GM19328 (cell line): ENCODE results near the gene TSPAN5.

Source experiments
- ATAC-seq: cut with Tn5 transposase; IDR thresholded peaks from one replicate; pipeline ENCODE4 v1.9.1; 2021; ENCODE audit warnings: mild to moderate bottlenecking, moderate library complexity; ENCODE audit not compliant: unreplicated experiment

Gene TSPAN5

GRCh38 chr4:98522062-98522461, 136.3 kb downstream of the TSPAN5 start:
- no peak for ATAC-seq

GRCh38 chr4:98521486-98521885, 136.9 kb downstream of the TSPAN5 start:
- ATAC-seq, result no peak

- ATAC-seq, result no peak
Measured at GRCh38 chr4:98519268-98519977, 139.0 kb downstream of the TSPAN5 start.

GRCh38 chr4:98518559-98519267, 139.7 kb downstream of the TSPAN5 start:
- peak; percentile 96 for ATAC-seq

DNA sequence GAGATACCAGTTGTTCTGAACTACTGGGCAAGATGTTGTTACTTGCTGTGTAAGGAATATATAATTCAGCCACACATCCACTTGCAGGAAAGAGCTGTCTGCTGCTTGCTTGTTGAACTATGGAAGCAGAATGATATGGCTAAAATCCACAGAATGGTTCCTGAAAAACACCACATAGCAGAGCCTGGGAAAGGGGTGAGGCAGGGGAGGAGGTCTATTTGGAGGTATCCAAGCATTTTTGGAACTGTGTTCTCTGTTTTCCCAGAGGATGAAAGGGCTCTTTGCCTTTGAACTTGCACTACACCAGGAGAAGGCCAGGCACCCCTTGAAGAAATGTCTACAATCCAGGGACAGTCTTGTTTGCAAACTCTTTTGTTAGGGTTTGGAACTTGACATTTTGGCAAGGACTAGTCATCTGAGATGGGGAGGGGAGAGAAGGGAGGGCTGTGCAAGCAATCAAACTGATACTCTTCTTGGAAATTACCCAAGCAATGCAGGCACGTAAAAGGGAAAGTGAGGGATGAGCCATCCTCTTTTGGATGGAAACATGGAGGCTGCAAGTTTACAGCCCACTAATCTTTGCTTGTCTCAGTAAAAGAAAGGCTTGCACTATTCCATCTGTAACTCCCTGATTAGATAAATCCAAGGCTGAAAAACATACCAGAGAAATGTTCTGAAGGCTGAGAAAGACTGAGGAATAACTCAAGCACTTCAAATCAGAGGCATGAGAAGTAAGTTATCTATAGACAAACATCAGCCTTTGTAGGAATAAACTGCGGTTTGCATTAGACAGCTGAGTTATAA, 141.0 kb downstream of the TSPAN5 start:
- ATAC-seq, result no peak

- no peak for ATAC-seq
Measured at GRCh38 chr4:98516441-98517217, 141.8 kb downstream of the TSPAN5 start.

DNA sequence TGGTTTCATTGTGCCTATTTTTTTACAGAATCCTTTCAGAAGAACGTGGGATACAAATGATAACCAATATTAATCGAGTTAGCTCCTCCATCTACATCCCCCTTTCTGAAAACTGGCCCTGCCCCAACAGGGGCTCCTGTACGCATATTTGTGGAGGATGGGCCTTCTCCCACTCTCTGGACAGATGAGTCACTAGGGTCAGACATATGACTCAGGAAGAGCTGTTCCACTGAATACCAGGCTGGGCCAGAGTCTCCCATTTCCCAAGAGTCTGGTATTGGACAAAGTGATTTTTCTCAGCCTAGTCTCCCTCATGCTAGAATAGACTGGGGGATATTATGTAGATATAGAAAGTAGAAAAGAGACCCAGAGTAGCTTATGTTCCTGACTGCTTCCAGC, 142.4 kb downstream of the TSPAN5 start:
- ATAC-seq, result no peak

DNA sequence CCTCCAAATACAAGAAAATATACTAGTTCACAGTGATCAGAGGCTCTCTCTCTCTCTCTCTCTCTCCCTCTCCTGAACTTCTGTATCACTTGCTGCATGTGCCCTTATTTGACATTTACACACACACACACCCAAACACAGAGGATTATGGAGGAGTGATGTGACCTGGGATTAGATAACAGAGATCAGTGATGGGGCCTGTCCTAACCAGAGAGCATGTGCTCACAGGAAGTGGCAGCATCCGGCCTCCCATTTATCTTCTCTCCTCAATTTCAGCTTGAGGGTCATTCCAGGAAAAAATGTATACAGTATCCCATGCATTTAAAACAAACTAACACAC, 143.0 kb downstream of the TSPAN5 start:
- ATAC-seq, result no peak

DNA sequence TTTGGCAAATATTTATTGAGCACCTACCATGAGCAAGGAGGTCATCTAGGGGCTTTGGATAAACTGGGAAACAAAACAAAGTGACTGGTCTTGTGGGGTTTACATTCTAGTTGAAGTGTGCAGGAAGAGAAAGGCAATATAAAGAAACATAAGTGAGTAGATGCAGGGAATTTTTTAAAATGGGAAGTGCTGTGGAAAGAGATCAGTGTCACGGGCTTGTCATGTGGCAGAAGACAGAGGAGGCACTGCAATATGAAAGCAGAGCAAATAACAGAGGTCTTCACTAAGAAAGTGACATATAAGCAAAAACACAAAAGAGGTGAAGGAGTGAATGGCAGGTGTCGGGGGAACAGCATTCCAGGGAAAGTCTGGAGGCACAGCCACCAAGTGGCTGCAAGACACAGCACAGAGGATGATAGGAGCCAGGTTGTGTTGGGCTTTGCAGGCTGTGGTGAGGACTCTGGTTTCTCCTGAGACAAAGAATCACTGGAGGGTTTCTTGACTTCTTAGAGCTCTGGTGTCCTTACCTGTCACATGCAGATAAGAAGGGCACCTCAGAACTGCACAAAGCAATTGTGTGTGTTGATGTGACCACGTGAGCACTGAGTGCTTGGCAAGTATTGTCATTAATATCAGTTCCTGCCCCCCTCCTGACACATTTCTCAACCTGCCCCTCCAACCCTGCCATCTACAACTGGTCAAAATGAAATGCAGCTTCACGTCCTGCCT, 143.5 kb downstream of the TSPAN5 start:
- no peak for ATAC-seq

- no peak for ATAC-seq
Measured at GRCh38 chr4:98512918-98513317, 145.5 kb downstream of the TSPAN5 start.

GRCh38 chr4:98510757-98511517, 147.5 kb downstream of the TSPAN5 start:
- no peak for ATAC-seq

DNA sequence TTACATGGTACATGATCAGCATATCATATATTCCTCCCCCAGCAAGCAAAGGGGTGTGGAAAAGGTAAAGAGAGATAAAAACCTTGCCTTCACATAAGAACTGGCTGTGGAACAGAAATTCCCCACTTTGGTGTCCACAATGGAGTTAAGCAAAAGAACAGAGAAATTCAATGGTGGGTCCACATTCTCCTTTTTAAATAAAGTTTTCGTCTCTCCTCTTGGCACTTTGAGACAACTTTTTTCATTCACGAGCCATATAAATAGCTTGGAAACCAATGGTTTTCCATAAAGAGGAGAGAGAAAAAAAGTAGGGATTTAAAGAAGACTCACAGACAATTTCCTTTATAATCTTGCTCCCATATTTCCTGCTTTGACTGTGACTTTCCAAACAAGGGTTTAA, 148.1 kb downstream of the TSPAN5 start:
- ATAC-seq, result no peak

- ATAC-seq, result no peak
Measured at GRCh38 chr4:98509721-98510120, 148.7 kb downstream of the TSPAN5 start.

- ATAC-seq, result no peak
Measured at GRCh38 chr4:98508829-98509598, 149.4 kb downstream of the TSPAN5 start.

- ATAC-seq, result no peak
Measured at GRCh38 chr4:98508248-98508647, 150.2 kb downstream of the TSPAN5 start.

DNA sequence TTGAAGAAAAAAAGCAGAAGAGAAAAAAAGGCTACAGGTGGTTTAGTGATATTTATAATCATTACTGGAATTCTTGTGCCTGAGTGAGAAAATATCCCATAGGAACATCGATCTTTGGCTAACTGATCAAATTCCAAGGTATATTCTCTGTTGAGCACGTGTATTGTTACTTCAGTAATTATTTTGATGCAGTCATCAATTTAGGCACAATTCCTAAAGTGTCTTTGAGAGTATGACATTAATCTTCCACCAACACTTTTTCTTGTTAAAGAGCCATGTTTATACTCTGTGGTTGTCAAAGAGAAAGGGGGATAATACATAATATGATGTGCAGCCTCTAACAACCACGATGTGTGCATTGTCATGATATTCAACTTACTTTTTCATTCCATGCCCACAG, 151.1 kb downstream of the TSPAN5 start:
- ATAC-seq, result no peak

DNA sequence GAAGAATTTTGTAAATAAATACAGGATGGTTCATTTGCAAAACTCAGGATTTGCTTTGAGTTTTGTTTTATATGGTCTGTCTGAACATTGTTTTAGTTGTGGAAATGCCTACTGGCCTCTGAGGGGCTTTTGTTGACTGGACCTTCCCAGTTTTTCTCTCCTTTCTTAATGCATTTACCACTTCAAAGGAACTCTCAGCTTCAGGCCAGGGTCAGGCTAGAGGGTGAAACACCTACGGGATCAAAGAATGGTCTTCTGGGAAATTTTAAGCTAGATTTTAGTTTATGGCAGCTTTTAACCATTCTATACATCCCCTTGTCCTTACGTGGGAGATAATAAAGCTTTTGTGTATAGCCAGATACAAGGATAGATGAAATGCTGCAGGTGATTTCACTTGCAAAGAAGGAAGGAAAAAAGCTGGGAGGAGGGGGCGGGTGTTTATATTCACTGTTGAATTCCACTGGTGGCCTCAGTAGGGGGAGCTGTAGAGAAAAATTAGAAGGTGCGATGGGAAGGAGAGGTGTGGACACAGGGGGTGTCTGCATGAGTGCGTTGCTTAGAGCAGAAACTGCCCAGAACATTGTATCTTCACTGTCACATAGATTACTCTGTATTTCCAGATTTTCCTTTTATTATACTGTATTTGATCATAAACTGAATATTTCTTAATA, 151.8 kb downstream of the TSPAN5 start:
- no peak for ATAC-seq

- ATAC-seq, result no peak
Measured at GRCh38 chr4:98505992-98506391, 152.4 kb downstream of the TSPAN5 start.
